ENCODE measurements around the gene ATXN10. TPM values are rescaled to one million over a fixed set of nuclear protein-coding genes. Genes with fewer than 3 reads are reported as not detected.

The ATXN10 gene
- total and polyA plus RNA-seq, 10 of the 15 experiments (the other 5 are each of a cell fraction or from before 2014, with no cell fraction given) = 29.2 to 249 (median 146) TPM

GRCh38 chr22:45804986-45805325, 133.3 kb downstream of the ATXN10 start (continued):
- TF ChIP-seq, protein P1, sequence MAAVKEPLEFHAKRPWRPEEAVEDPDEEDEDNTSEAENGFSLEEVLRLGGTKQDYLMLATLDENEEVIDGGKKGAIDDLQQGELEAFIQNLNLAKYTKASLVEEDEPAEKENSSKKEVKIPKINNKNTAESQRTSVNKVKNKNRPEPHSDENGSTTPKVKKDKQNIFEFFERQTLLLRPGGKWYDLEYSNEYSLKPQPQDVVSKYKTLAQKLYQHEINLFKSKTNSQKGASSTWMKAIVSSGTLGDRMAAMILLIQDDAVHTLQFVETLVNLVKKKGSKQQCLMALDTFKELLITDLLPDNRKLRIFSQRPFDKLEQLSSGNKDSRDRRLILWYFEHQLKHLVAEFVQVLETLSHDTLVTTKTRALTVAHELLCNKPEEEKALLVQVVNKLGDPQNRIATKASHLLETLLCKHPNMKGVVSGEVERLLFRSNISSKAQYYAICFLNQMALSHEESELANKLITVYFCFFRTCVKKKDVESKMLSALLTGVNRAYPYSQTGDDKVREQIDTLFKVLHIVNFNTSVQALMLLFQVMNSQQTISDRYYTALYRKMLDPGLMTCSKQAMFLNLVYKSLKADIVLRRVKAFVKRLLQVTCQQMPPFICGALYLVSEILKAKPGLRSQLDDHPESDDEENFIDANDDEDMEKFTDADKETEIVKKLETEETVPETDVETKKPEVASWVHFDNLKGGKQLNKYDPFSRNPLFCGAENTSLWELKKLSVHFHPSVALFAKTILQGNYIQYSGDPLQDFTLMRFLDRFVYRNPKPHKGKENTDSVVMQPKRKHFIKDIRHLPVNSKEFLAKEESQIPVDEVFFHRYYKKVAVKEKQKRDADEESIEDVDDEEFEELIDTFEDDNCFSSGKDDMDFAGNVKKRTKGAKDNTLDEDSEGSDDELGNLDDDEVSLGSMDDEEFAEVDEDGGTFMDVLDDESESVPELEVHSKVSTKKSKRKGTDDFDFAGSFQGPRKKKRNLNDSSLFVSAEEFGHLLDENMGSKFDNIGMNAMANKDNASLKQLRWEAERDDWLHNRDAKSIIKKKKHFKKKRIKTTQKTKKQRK (IDR thresholded peaks at IDR 0.05; ENCODE audit: low read depth, low read length) = no peak
- TF ChIP-seq, protein P2, sequence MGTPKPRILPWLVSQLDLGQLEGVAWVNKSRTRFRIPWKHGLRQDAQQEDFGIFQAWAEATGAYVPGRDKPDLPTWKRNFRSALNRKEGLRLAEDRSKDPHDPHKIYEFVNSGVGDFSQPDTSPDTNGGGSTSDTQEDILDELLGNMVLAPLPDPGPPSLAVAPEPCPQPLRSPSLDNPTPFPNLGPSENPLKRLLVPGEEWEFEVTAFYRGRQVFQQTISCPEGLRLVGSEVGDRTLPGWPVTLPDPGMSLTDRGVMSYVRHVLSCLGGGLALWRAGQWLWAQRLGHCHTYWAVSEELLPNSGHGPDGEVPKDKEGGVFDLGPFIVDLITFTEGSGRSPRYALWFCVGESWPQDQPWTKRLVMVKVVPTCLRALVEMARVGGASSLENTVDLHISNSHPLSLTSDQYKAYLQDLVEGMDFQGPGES (IDR thresholded peaks at IDR 0.05) = no peak

- ChIA-PET POLR2A (no interaction called here), RAD21 (ENCODE audit: unreplicated experiment) (no interaction called here), CTCF (no interaction called here), SMC1A (ENCODE audit: uncharacterized antibody, unreplicated experiment) (no interaction called here)
- no peaks in the 10 kb centered on the region for H3K27me3 ChIP-seq (replicated peaks in 1 of 2; ENCODE audit: control insufficient read depth in 2 of 2, insufficient read depth in 2 of 2, low read length in 1 of 2)
- H2AFZ ChIP-seq (ENCODE audit: control insufficient read depth, low read depth, low read length) = no peak overlapping the region
- no peak overlapping the region for H3K9ac ChIP-seq (ENCODE audit: control insufficient read depth, insufficient read depth, low read length)
- peaks cover 2 to 5% of the 10 kb centered on the region in 2 experiments for H3K36me3 ChIP-seq (ENCODE audit: control insufficient read depth in 2 of 2, insufficient read depth in 2 of 2, low read length in 1 of 2)
- in situ Hi-C loops (cut with MboI) (no loop called here), intact Hi-C loops (cut with micrococcal nuclease; ENCODE audit: unreplicated experiment) (no loop called here)
- no peaks in the 10 kb centered on the region for H3K9me3 ChIP-seq (replicated peaks; ENCODE audit: control insufficient read depth, insufficient read depth, low read length)
- ATAC-seq (no peak), DNase-seq (ENCODE audit: low read depth, low spot score) (no peak), FAIRE-seq (no peak)
- H3K4me3 ChIP-seq = no peak overlapping the region
- BruUV-seq (replicated peaks) = no TSS peak
- no peaks in the 10 kb centered on the region for H4K20me1 ChIP-seq (ENCODE audit: control insufficient read depth, insufficient read depth)
- H3K27ac ChIP-seq (ENCODE audit: control insufficient read depth, insufficient read depth) = no peak overlapping the region
- H3K4me1 ChIP-seq (ENCODE audit: control insufficient read depth, insufficient read depth, low read length) = no peaks in the 10 kb centered on the region
- no peak overlapping the region for H3K4me2 ChIP-seq (ENCODE audit: control insufficient read depth, insufficient read depth)
- no peaks in the 10 kb centered on the region for H3K79me2 ChIP-seq (ENCODE audit: control insufficient read depth, insufficient read depth, low read length)
- WGBS (ENCODE audit: insufficient coverage, insufficient replicate concordance, low lambda C conversion rate, missing lambda C conversion rate) = 100% methylated on average over 6 of the region's 6 CpGs
- TF ChIP-seq MLLT1 (IDR thresholded peaks at IDR 0.05) (no peak), YBX1 (IDR thresholded peaks at IDR 0.05) (no peak), RFX5 (IDR thresholded peaks at IDR 0.05; ENCODE audit: low read depth, low read length) (no peak), NFXL1 (IDR thresholded peaks at IDR 0.05; ENCODE audit: borderline replicate concordance) (no peak), E2F8 (IDR thresholded peaks at IDR 0.05; ENCODE audit: low read depth, partially characterized antibody) (no peak), CHD2 (IDR thresholded peaks at IDR 0.05; ENCODE audit: borderline replicate concordance, low read depth, low read length) (no peak), TCF7 (IDR thresholded peaks at IDR 0.05; ENCODE audit: borderline replicate concordance) (no peak), PKNOX1 (IDR thresholded peaks at IDR 0.05) (no peak)
These were observed 133.8 kb downstream of the ATXN10 start for GRCh38 chr22:45805413-45805812.

All from GM12878 (cell line).